ENCODE data around the gene BCL7A. TPM values are rescaled to one million over a fixed set of nuclear protein-coding genes. Genes with fewer than 3 reads are reported as not detected.
A peak's percentile ranks its signal among the peaks of the same experiment; 100 is the strongest.

BCL7A gene
- polyA plus RNA-seq, 1 of the 3 experiments (the other 2 are of a cell fraction) = 34.0 TPM

DNA sequence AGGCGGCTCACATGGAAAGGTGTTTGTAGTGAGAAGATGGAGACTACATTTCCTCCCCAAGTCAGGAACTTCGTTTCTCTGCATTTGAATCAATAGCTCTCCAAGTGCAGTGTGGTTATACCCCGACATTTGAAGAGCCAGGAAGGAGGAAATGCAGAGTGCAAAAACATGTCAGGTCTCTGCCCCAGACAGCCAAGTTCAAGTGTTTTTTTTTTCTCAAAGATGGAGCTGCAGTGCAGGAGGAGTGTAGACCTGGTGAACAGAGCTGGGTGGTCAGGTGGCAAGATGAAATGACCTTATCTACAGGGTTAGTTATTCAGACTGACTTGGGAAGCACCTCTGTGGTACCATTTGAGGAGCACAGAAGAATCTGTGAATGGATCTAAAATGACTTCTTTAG lies 78.2 kb downstream of the BCL7A start:
- H2AFZ ChIP-seq (ENCODE audit: low read depth) = no peak overlapping the region
- no peak overlapping the region for H3K27ac ChIP-seq (ENCODE audit: low read depth in 2 of 2, low read length in 1 of 2)
- no peaks in the 10 kb centered on the region for H3K9me3 ChIP-seq
- TF ChIP-seq ELF1 (IDR thresholded peaks at IDR 0.05) = no peak
- no peak for TF ChIP-seq MEF2A (IDR thresholded peaks at IDR 0.05; ENCODE audit: borderline replicate concordance, low read depth)
- TF ChIP-seq, protein P1, sequence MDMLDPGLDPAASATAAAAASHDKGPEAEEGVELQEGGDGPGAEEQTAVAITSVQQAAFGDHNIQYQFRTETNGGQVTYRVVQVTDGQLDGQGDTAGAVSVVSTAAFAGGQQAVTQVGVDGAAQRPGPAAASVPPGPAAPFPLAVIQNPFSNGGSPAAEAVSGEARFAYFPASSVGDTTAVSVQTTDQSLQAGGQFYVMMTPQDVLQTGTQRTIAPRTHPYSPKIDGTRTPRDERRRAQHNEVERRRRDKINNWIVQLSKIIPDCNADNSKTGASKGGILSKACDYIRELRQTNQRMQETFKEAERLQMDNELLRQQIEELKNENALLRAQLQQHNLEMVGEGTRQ (IDR thresholded peaks at IDR 0.05; ENCODE audit: borderline replicate concordance, low read depth, low read length) = no peak
- TF ChIP-seq, protein P2, sequence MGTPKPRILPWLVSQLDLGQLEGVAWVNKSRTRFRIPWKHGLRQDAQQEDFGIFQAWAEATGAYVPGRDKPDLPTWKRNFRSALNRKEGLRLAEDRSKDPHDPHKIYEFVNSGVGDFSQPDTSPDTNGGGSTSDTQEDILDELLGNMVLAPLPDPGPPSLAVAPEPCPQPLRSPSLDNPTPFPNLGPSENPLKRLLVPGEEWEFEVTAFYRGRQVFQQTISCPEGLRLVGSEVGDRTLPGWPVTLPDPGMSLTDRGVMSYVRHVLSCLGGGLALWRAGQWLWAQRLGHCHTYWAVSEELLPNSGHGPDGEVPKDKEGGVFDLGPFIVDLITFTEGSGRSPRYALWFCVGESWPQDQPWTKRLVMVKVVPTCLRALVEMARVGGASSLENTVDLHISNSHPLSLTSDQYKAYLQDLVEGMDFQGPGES (IDR thresholded peaks at IDR 0.05; ENCODE audit: low read depth, low read length) = no peak
- no peak for TF ChIP-seq RAD21 (IDR thresholded peaks at IDR 0.05; ENCODE audit: low read length)
- TF ChIP-seq SMC3 (IDR thresholded peaks at IDR 0.05; ENCODE audit: low read depth, low read length) = no peak
- TF ChIP-seq FOXJ3 (CRISPR knock-in tag; IDR thresholded peaks at IDR 0.05) = no peak
- no peak for TF ChIP-seq FOSL2 (IDR thresholded peaks at IDR 0.05; ENCODE audit: borderline replicate concordance, low read depth)
- H3F3A ChIP-seq (replicated peaks; ENCODE audit: insufficient read depth) = peaks cover 16% of the 10 kb centered on the region
- peaks cover 95% of the 10 kb centered on the region for H3K79me2 ChIP-seq (ENCODE audit: insufficient read depth)
- H3K4me1 ChIP-seq (ENCODE audit: control insufficient read depth in 1 of 2, insufficient read depth in 2 of 2, low read depth in 1 of 2, low read length in 1 of 2) = peaks cover 25 to 40% of the 10 kb centered on the region in 2 experiments
- DNase-seq = no peak
- H3K9me2 ChIP-seq = no peaks in the 10 kb centered on the region
- H3K9ac ChIP-seq = no peak overlapping the region
- H3K4me3 ChIP-seq (ENCODE audit: low read depth in 2 of 2, low read length in 1 of 2) = no peak overlapping the region
- H4K20me1 ChIP-seq (ENCODE audit: insufficient read depth) = peaks cover 59% of the 10 kb centered on the region
- no peaks in the 10 kb centered on the region for H3K36me3 ChIP-seq (replicated peaks in 1 of 2; ENCODE audit: control insufficient read depth in 1 of 2, insufficient read depth in 2 of 2, low read length in 1 of 2)
- 98% methylated on average over 3 of the region's 3 CpGs for WGBS (ENCODE audit: low lambda C conversion rate)
- ChIA-PET POLR2A (no interaction called here), CTCF (interaction anchor here (0.6 to 2.3 kb wide), 5 partner anchors 11 to 45 kb away, joined by 3 to 6 read pairs (median 4); no protein-coding TSS in a partner anchor)
- H3K27me3 ChIP-seq (ENCODE audit: insufficient read depth) = no peaks in the 10 kb centered on the region
- no peak overlapping the region for H3K4me2 ChIP-seq

DNA sequence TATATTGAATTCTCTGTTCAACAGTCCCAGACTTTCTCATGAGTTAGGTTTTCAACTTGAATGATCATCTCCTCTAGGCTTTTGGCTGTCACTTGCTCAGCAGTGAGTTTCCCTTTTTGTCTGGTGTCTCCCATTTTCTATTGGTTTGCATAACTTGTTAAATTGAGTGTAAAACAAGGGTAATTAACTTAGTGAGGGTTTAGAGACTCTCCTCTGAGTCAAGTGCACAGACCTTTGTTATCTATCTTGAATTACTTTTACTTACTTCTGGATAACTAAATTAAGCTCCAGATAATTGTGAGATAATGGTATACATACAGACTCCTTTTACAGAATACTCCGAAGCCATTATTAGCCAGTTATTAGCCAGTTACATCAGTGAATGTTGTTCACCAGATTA lies 78.9 kb downstream of the BCL7A start:
- Histone ChIP-seq H3F3A (replicated peaks; ENCODE audit: insufficient read depth) (peaks cover 16% of the 10 kb centered on the region), H4K20me1 (ENCODE audit: insufficient read depth) (peaks cover 59% of the 10 kb centered on the region), H3K36me3 (replicated peaks in 1 of 2; ENCODE audit: control insufficient read depth in 1 of 2, insufficient read depth in 2 of 2, low read length in 1 of 2) (no peaks in the 10 kb centered on the region), H3K4me2 (no peak overlapping the region), H3K4me3 (ENCODE audit: low read depth in 2 of 2, low read length in 1 of 2) (no peak overlapping the region), H3K9me2 (no peaks in the 10 kb centered on the region), H3K4me1 (ENCODE audit: control insufficient read depth in 1 of 2, insufficient read depth in 2 of 2, low read depth in 1 of 2, low read length in 1 of 2) (peaks cover 25 to 40% of the 10 kb centered on the region in 2 experiments), H3K79me2 (ENCODE audit: insufficient read depth) (peaks cover 96% of the 10 kb centered on the region), H3K9me3 (no peaks in the 10 kb centered on the region), H3K27me3 (ENCODE audit: insufficient read depth) (no peaks in the 10 kb centered on the region), H3K27ac (ENCODE audit: low read depth in 2 of 2, low read length in 1 of 2) (no peak overlapping the region), H3K9ac (no peak overlapping the region), H2AFZ (ENCODE audit: low read depth) (no peak overlapping the region)
- ChIA-PET POLR2A (no interaction called here), CTCF (interaction anchor here (1.0 to 5.6 kb wide), 3 partner anchors 22 to 46 kb away, joined by 3 to 28 read pairs (median 6); no protein-coding TSS in a partner anchor)
- TF ChIP-seq NFIC (IDR thresholded peaks at IDR 0.05; ENCODE audit: borderline replicate concordance) (no peak), GATA2 (CRISPR knock-in tag; IDR thresholded peaks at IDR 0.05) (peak; percentile 34; the same call in 1 of the 2 replicates), EP300 (IDR thresholded peaks at IDR 0.05; ENCODE audit: borderline replicate concordance in 1 of 2, low read depth in 1 of 2, low read length in 1 of 2) (peak in 1 of 2 experiments; percentile 7; a peak in 1 of 4 replicates)
- WGBS (ENCODE audit: low lambda C conversion rate) = 56% methylated on average over 1 of the region's 1 CpG
- no peak for DNase-seq
